ENCODE results near the gene SLC24A4.

The SLC24A4 gene

GRCh38 chr14:92481386-92481785, 158.4 kb downstream of the SLC24A4 start:
- Histone ChIP-seq H3K27ac (ENCODE audit: low read depth, low read length) (no peak overlapping the region), H3K4me3 (ENCODE audit: low read depth, low read length) (no peak overlapping the region), H3K27me3 (ENCODE audit: control insufficient read depth, insufficient read depth, low read length) (no peaks in the 10 kb centered on the region; the same call in 1 of the 2 replicates), H3K9ac (ENCODE audit: low read length) (no peak overlapping the region), H3K36me3 (ENCODE audit: control insufficient read depth, insufficient read depth, low read length) (no peaks in the 10 kb centered on the region), H3K4me1 (ENCODE audit: control insufficient read depth, insufficient read depth, low read length) (no peaks in the 10 kb centered on the region), H3K9me3 (ENCODE audit: control insufficient read depth, insufficient read depth, low read depth, low read length) (no peaks in the 10 kb centered on the region)

GRCh38 chr14:92481811-92482555, 159.0 kb downstream of the SLC24A4 start:
- Histone ChIP-seq H3K4me1 (ENCODE audit: control insufficient read depth, insufficient read depth, low read length) (no peaks in the 10 kb centered on the region), H3K36me3 (ENCODE audit: control insufficient read depth, insufficient read depth, low read length) (no peaks in the 10 kb centered on the region), H3K27me3 (ENCODE audit: control insufficient read depth, insufficient read depth, low read length) (no peaks in the 10 kb centered on the region; the same call in 1 of the 2 replicates), H3K4me3 (ENCODE audit: low read depth, low read length) (no peak overlapping the region), H3K9me3 (ENCODE audit: control insufficient read depth, insufficient read depth, low read depth, low read length) (no peaks in the 10 kb centered on the region), H3K9ac (ENCODE audit: low read length) (no peak overlapping the region), H3K27ac (ENCODE audit: low read depth, low read length) (no peak overlapping the region)

GRCh38 chr14:92482621-92483319, 159.8 kb downstream of the SLC24A4 start:
- H3K36me3 ChIP-seq (ENCODE audit: control insufficient read depth, insufficient read depth, low read length): no peaks in the 10 kb centered on the region
- H3K9ac ChIP-seq (ENCODE audit: low read length): no peak overlapping the region
- H3K27ac ChIP-seq (ENCODE audit: low read depth, low read length): no peak overlapping the region
- no peak overlapping the region for H3K4me3 ChIP-seq (ENCODE audit: low read depth, low read length)
- H3K27me3 ChIP-seq (ENCODE audit: control insufficient read depth, insufficient read depth, low read length): no peaks in the 10 kb centered on the region; the same call in 1 of the 2 replicates
- peaks cover 4% of the 10 kb centered on the region; the same call in 1 of the 2 replicates for H3K4me1 ChIP-seq (ENCODE audit: control insufficient read depth, insufficient read depth, low read length)
- H3K9me3 ChIP-seq (ENCODE audit: control insufficient read depth, insufficient read depth, low read depth, low read length): no peaks in the 10 kb centered on the region

- Histone ChIP-seq H3K27me3 (ENCODE audit: control insufficient read depth, insufficient read depth, low read length) (no peaks in the 10 kb centered on the region; the same call in 1 of the 2 replicates), H3K4me1 (ENCODE audit: control insufficient read depth, insufficient read depth, low read length) (peaks cover 5% of the 10 kb centered on the region; the same call in 1 of the 2 replicates), H3K4me3 (ENCODE audit: low read depth, low read length) (no peak overlapping the region), H3K27ac (ENCODE audit: low read depth, low read length) (no peak overlapping the region), H3K9me3 (ENCODE audit: control insufficient read depth, insufficient read depth, low read depth, low read length) (no peaks in the 10 kb centered on the region), H3K9ac (ENCODE audit: low read length) (no peak overlapping the region), H3K36me3 (ENCODE audit: control insufficient read depth, insufficient read depth, low read length) (no peaks in the 10 kb centered on the region)
Measured at GRCh38 chr14:92484132-92484823, 161.3 kb downstream of the SLC24A4 start.

GRCh38 chr14:92486881-92487280, 163.9 kb downstream of the SLC24A4 start:
- no peak overlapping the region for H3K4me3 ChIP-seq (ENCODE audit: low read depth, low read length)
- no peak overlapping the region for H3K27ac ChIP-seq (ENCODE audit: low read depth, low read length)
- peaks cover 5% of the 10 kb centered on the region; the same call in 1 of the 2 replicates for H3K4me1 ChIP-seq (ENCODE audit: control insufficient read depth, insufficient read depth, low read length)
- no peaks in the 10 kb centered on the region; the same call in 1 of the 2 replicates for H3K27me3 ChIP-seq (ENCODE audit: control insufficient read depth, insufficient read depth, low read length)
- H3K9ac ChIP-seq (ENCODE audit: low read length): no peak overlapping the region
- H3K9me3 ChIP-seq (ENCODE audit: control insufficient read depth, insufficient read depth, low read depth, low read length): no peaks in the 10 kb centered on the region
- H3K36me3 ChIP-seq (ENCODE audit: control insufficient read depth, insufficient read depth, low read length): no peaks in the 10 kb centered on the region

GRCh38 chr14:92487513-92488133, 164.7 kb downstream of the SLC24A4 start:
- no peak overlapping the region for H3K4me3 ChIP-seq (ENCODE audit: low read depth, low read length)
- H3K27ac ChIP-seq (ENCODE audit: low read depth, low read length): no peak overlapping the region
- no peaks in the 10 kb centered on the region for H3K9me3 ChIP-seq (ENCODE audit: control insufficient read depth, insufficient read depth, low read depth, low read length)
- peaks cover 5% of the 10 kb centered on the region; the same call in 1 of the 2 replicates for H3K4me1 ChIP-seq (ENCODE audit: control insufficient read depth, insufficient read depth, low read length)
- no peaks in the 10 kb centered on the region for H3K36me3 ChIP-seq (ENCODE audit: control insufficient read depth, insufficient read depth, low read length)
- no peaks in the 10 kb centered on the region; the same call in 1 of the 2 replicates for H3K27me3 ChIP-seq (ENCODE audit: control insufficient read depth, insufficient read depth, low read length)
- no peak overlapping the region for H3K9ac ChIP-seq (ENCODE audit: low read length)

- Histone ChIP-seq H3K27me3 (ENCODE audit: control insufficient read depth, insufficient read depth, low read length) (no peaks in the 10 kb centered on the region), H3K4me1 (ENCODE audit: control insufficient read depth, insufficient read depth, low read length) (peaks cover 5% of the 10 kb centered on the region; the same call in 1 of the 2 replicates), H3K9ac (ENCODE audit: low read length) (no peak overlapping the region), H3K4me3 (ENCODE audit: low read depth, low read length) (no peak overlapping the region), H3K27ac (ENCODE audit: low read depth, low read length) (no peak overlapping the region), H3K9me3 (ENCODE audit: control insufficient read depth, insufficient read depth, low read depth, low read length) (no peaks in the 10 kb centered on the region), H3K36me3 (ENCODE audit: control insufficient read depth, insufficient read depth, low read length) (no peaks in the 10 kb centered on the region)
Measured at GRCh38 chr14:92489394-92490238, 166.7 kb downstream of the SLC24A4 start.

GRCh38 chr14:92490239-92490959, 167.4 kb downstream of the SLC24A4 start:
- H3K27ac ChIP-seq (ENCODE audit: low read depth, low read length): no peak overlapping the region
- no peak overlapping the region for H3K9ac ChIP-seq (ENCODE audit: low read length)
- no peaks in the 10 kb centered on the region for H3K36me3 ChIP-seq (ENCODE audit: control insufficient read depth, insufficient read depth, low read length)
- peaks cover 5% of the 10 kb centered on the region; the same call in 1 of the 2 replicates for H3K4me1 ChIP-seq (ENCODE audit: control insufficient read depth, insufficient read depth, low read length)
- H3K9me3 ChIP-seq (ENCODE audit: control insufficient read depth, insufficient read depth, low read depth, low read length): no peaks in the 10 kb centered on the region
- no peak overlapping the region for H3K4me3 ChIP-seq (ENCODE audit: low read depth, low read length)
- H3K27me3 ChIP-seq (ENCODE audit: control insufficient read depth, insufficient read depth, low read length): no peaks in the 10 kb centered on the region

- Histone ChIP-seq H3K27me3 (ENCODE audit: control insufficient read depth, insufficient read depth, low read length) (no peaks in the 10 kb centered on the region), H3K9me3 (ENCODE audit: control insufficient read depth, insufficient read depth, low read depth, low read length) (no peaks in the 10 kb centered on the region), H3K36me3 (ENCODE audit: control insufficient read depth, insufficient read depth, low read length) (no peaks in the 10 kb centered on the region), H3K27ac (ENCODE audit: low read depth, low read length) (no peak overlapping the region), H3K9ac (ENCODE audit: low read length) (no peak overlapping the region), H3K4me1 (ENCODE audit: control insufficient read depth, insufficient read depth, low read length) (peaks cover 5% of the 10 kb centered on the region; the same call in 1 of the 2 replicates), H3K4me3 (ENCODE audit: low read depth, low read length) (no peak overlapping the region)
Measured at GRCh38 chr14:92491782-92492181, 168.8 kb downstream of the SLC24A4 start.
